Loucy (cell line): ENCODE data around the gene ZNF280D.

Experiments used
- EZH2phosphoT487 ChIP-seq: fragments of 200-600 bp; IDR thresholded peaks from 2 replicates; pipeline ENCODE4 v1.6.1; 2018; ENCODE audit warnings: antibody characterized with exemption, mild to moderate bottlenecking, moderate library complexity, borderline replicate concordance
- TF ChIP-seq, protein P1 (sequence below): fragments of 200-600 bp; sonication (generic); conservative IDR thresholded peaks from 2 replicates; pipeline ENCODE4 v1.5.1; 2014; ENCODE audit warnings: mild to moderate bottlenecking, antibody characterized with exemption, low read length

DNA sequence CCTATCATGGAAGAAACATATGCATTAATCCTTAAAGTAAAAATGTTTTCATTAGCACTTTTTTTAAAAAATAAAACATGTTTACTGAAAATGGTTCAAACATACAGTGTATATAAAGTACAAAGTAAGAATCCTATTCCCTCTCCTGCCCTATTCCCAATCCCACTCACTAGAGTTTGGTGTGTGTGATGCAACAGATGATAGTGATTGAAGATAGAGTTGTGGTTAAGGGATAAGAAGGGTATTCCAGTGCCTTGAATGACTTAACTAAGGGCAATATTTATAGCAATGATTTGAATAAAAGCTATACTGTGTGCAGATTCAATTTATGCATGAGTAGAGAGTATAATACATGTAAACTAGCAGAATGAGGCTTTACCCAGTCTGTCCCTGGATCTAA is 18.1 kb downstream of the ZNF280D start:
- TF ChIP-seq, protein P1, sequence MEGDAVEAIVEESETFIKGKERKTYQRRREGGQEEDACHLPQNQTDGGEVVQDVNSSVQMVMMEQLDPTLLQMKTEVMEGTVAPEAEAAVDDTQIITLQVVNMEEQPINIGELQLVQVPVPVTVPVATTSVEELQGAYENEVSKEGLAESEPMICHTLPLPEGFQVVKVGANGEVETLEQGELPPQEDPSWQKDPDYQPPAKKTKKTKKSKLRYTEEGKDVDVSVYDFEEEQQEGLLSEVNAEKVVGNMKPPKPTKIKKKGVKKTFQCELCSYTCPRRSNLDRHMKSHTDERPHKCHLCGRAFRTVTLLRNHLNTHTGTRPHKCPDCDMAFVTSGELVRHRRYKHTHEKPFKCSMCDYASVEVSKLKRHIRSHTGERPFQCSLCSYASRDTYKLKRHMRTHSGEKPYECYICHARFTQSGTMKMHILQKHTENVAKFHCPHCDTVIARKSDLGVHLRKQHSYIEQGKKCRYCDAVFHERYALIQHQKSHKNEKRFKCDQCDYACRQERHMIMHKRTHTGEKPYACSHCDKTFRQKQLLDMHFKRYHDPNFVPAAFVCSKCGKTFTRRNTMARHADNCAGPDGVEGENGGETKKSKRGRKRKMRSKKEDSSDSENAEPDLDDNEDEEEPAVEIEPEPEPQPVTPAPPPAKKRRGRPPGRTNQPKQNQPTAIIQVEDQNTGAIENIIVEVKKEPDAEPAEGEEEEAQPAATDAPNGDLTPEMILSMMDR: no peak
- TF ChIP-seq EZH2phosphoT487: no peak
